Measurements from ENCODE around the gene SLC39A11. TPM values are rescaled to one million over a fixed set of nuclear protein-coding genes. Genes with fewer than 3 reads are reported as not detected.
A peak's percentile ranks its signal among the peaks of the same experiment; 100 is the strongest.

Gene SLC39A11
- total RNA-seq, 1 donor from 2014 or later, result 21.5 TPM

- Histone ChIP-seq H3K9ac (ENCODE audit: low read length) (no peak overlapping the region), H3K36me3 (ENCODE audit: insufficient read depth, low read length) (no peaks in the 10 kb centered on the region), H3K27ac (ENCODE audit: low read depth, low read length) (no peak overlapping the region), H3K79me2 (ENCODE audit: insufficient read depth, low read length) (no peaks in the 10 kb centered on the region), H2AFZ (ENCODE audit: low read depth, low read length) (no peak overlapping the region), H3K4me2 (ENCODE audit: low read length) (no peak overlapping the region), H4K20me1 (ENCODE audit: insufficient read depth, low read length) (no peaks in the 10 kb centered on the region), H3K4me1 (ENCODE audit: insufficient read depth, low read length) (no peaks in the 10 kb centered on the region), H3K9me3 (ENCODE audit: insufficient read depth, low read depth, low read length) (no peaks in the 10 kb centered on the region), H3K27me3 (ENCODE audit: insufficient read depth, low read length) (no peaks in the 10 kb centered on the region), H3K4me3 (ENCODE audit: insufficient read depth, low read depth, low read length) (no peak overlapping the region)
- Mint-ChIP-seq H3K27me3 (ENCODE audit: low read depth, unreplicated experiment) (peaks cover 5% of the 10 kb centered on the region), H3K27ac (ENCODE audit: unreplicated experiment) (no peak overlapping the region), H3K4me3 (ENCODE audit: unreplicated experiment) (no peak overlapping the region), H3K36me3 (ENCODE audit: low read depth, unreplicated experiment) (no peaks in the 10 kb centered on the region), H3K4me1 (ENCODE audit: low read depth, unreplicated experiment) (no peaks in the 10 kb centered on the region), H3K9me3 (ENCODE audit: unreplicated experiment) (no peaks in the 10 kb centered on the region)
- FAIRE-seq, result no peak
- TF ChIP-seq EZH2 (IDR thresholded peaks at IDR 0.05; ENCODE audit: insufficient read depth, low read length) (no peak), CTCF (IDR thresholded peaks at IDR 0.05; ENCODE audit: insufficient read depth, low read depth, low read length) (no peak)
- DNase-seq (ENCODE audit: low read depth), result peak; percentile 30
Measured at GRCh38 chr17:73119631-73120030, 27.1 kb upstream of the SLC39A11 start.

GRCh38 chr17:73118951-73119391 is 26.5 kb upstream of the SLC39A11 start:
- no peaks in the 10 kb centered on the region for H3K4me1 Mint-ChIP-seq (ENCODE audit: low read depth, unreplicated experiment)

More at GRCh38 chr17:73118951-73119391, 26.5 kb upstream of the SLC39A11 start:
- Histone ChIP-seq H3K4me1 (ENCODE audit: insufficient read depth, low read length) (no peaks in the 10 kb centered on the region), H4K20me1 (ENCODE audit: insufficient read depth, low read length) (no peaks in the 10 kb centered on the region), H3K27ac (ENCODE audit: low read depth, low read length) (no peak overlapping the region), H3K36me3 (ENCODE audit: insufficient read depth, low read length) (no peaks in the 10 kb centered on the region), H3K79me2 (ENCODE audit: insufficient read depth, low read length) (no peaks in the 10 kb centered on the region), H3K9ac (ENCODE audit: low read length) (no peak overlapping the region), H3K4me2 (ENCODE audit: low read length) (no peak overlapping the region), H3K4me3 (ENCODE audit: insufficient read depth, low read depth, low read length) (no peak overlapping the region), H3K27me3 (ENCODE audit: insufficient read depth, low read length) (no peaks in the 10 kb centered on the region), H2AFZ (ENCODE audit: low read depth, low read length) (no peak overlapping the region), H3K9me3 (ENCODE audit: insufficient read depth, low read depth, low read length) (no peaks in the 10 kb centered on the region)
- TF ChIP-seq EZH2 (IDR thresholded peaks at IDR 0.05; ENCODE audit: insufficient read depth, low read length), result no peak
- no peak for TF ChIP-seq CTCF (IDR thresholded peaks at IDR 0.05; ENCODE audit: insufficient read depth, low read depth, low read length)
- Mint-ChIP-seq H3K27ac (ENCODE audit: unreplicated experiment) (no peak overlapping the region), H3K36me3 (ENCODE audit: low read depth, unreplicated experiment) (no peaks in the 10 kb centered on the region), H3K27me3 (ENCODE audit: low read depth, unreplicated experiment) (peaks cover 5% of the 10 kb centered on the region), H3K4me3 (ENCODE audit: unreplicated experiment) (no peak overlapping the region), H3K9me3 (ENCODE audit: unreplicated experiment) (no peaks in the 10 kb centered on the region)
- DNase-seq (ENCODE audit: low read depth) (no peak), FAIRE-seq (no peak)

Data from astrocyte (in vitro differentiated cells and primary cell).